RWPE2 (cell line): ENCODE data around the gene OMD.

Experiments
- ATAC-seq: fragments of 200-7000 bp; cut with Tn5 transposase; 3 replicates; pipeline ENCODE4 v1.9.1; 2021; ENCODE audit warnings: low read depth
- DNase-seq: peaks from one replicate; pipeline ENCODE4 v3.0.0-alpha.2; 2020; ENCODE audit warnings: low spot score
- H3K27ac ChIP-seq: fragments of 450-650 bp; 2 replicates; pipeline ENCODE4 v1.5.1; 2017; ENCODE audit warnings: mild to moderate bottlenecking; ENCODE audit not compliant: poor library complexity, severe bottlenecking
- H3K27me3 ChIP-seq: fragments of 250-450 bp; sonication (Bioruptor Pico); 2 replicates; pipeline ENCODE4 v1.5.1; 2021; ENCODE audit warnings: mild to moderate bottlenecking, moderate library complexity; ENCODE audit not compliant: insufficient read depth, poor library complexity, severe bottlenecking
- H3K36me3 ChIP-seq: fragments of 250-450 bp; sonication (Bioruptor Pico); 2 replicates; pipeline ENCODE4 v1.5.1; 2020; ENCODE audit warnings: low read depth, mild to moderate bottlenecking, moderate library complexity
- H3K4me1 ChIP-seq: fragments of 250-450 bp; sonication (Bioruptor Pico); 2 replicates; pipeline ENCODE4 v1.5.1; 2021; ENCODE audit warnings: mild to moderate bottlenecking, moderate library complexity; ENCODE audit not compliant: insufficient read depth, poor library complexity, severe bottlenecking
- H3K4me3 ChIP-seq: fragments of 250-450 bp; sonication (Bioruptor Pico); 2 replicates; pipeline ENCODE4 v1.5.1; 2021; ENCODE audit warnings: mild to moderate bottlenecking, moderate library complexity; ENCODE audit not compliant: severe bottlenecking
- H3K9me3 ChIP-seq: fragments of 250-450 bp; sonication (Bioruptor Pico); 2 replicates; pipeline ENCODE4 v1.5.1; 2021; ENCODE audit warnings: mild to moderate bottlenecking, moderate library complexity; ENCODE audit not compliant: severe bottlenecking
- TF ChIP-seq, protein P1 (sequence below): fragments of 450-650 bp; IDR thresholded peaks from one replicate; pipeline ENCODE4 v1.5.1; 2017; ENCODE audit warnings: mild to moderate bottlenecking, moderate library complexity; ENCODE audit not compliant: poor library complexity, severe bottlenecking

Gene OMD

DNA sequence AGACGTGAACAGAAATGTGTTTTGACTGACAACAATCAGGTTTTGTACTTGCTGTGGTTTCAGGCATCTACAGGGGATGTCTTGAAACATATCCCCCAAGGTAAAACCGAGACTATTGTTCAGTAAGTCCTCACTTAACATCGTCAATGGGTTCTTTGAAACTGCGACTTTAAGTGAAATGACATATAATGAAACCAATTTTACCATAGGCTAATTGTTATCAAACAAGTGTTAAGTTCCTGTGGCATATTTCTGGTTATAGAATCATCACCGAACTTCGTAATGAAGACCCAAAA, 16.4 kb upstream of the OMD start:
- Histone ChIP-seq H3K27ac (no peak overlapping the region), H3K36me3 (no peaks in the 10 kb centered on the region), H3K4me1 (peaks cover 10% of the 10 kb centered on the region), H3K9me3 (no peaks in the 10 kb centered on the region), H3K27me3 (no peaks in the 10 kb centered on the region), H3K4me3 (no peak overlapping the region)
- TF ChIP-seq, protein P1, sequence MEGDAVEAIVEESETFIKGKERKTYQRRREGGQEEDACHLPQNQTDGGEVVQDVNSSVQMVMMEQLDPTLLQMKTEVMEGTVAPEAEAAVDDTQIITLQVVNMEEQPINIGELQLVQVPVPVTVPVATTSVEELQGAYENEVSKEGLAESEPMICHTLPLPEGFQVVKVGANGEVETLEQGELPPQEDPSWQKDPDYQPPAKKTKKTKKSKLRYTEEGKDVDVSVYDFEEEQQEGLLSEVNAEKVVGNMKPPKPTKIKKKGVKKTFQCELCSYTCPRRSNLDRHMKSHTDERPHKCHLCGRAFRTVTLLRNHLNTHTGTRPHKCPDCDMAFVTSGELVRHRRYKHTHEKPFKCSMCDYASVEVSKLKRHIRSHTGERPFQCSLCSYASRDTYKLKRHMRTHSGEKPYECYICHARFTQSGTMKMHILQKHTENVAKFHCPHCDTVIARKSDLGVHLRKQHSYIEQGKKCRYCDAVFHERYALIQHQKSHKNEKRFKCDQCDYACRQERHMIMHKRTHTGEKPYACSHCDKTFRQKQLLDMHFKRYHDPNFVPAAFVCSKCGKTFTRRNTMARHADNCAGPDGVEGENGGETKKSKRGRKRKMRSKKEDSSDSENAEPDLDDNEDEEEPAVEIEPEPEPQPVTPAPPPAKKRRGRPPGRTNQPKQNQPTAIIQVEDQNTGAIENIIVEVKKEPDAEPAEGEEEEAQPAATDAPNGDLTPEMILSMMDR, result no peak
- DNase-seq (no peak), ATAC-seq (no peak)

DNA sequence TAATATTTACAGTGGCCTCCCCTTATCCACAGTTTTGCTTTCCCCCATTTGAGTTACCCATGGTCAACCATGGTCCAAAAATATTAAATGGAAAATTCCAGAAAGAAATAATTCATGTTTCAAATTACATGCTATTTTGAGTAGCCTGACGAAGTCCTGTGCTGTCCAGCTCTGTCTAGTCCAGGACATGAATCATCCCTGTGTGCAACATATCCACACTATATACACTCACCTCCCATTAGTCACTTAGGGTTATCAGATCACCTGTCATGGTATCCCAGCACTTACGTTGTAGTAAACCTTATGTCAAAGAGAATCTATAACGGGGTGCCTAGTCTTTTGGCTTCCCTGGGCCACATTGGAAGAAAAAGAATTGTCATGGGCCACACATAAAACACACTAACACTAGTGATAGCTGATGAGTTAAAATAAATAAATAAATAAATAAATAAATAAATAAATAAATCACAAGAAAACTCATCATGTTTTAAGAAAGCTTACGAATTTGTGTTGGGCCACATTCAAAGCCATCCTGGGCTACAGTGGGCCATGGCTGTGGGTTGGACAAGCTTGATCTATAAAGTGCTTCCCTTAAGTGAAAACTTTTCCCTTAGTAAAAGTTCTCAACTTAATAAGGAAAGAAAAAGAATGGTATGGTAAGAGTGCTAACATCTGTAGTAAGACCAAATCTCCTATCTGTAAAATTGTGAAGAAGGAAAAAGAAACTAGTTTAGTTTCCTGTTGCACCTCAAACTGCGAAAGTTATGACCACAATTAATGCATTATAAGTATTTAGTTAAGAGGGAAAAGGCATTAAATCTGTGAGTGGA, 15.9 kb upstream of the OMD start:
- ATAC-seq (peak; percentile 100), DNase-seq (no peak)
- H3K9me3 ChIP-seq, result no peaks in the 10 kb centered on the region
- H3K27ac ChIP-seq, result peak overlapping the region; percentile 15
- no peak overlapping the region for H3K4me3 ChIP-seq
- peaks cover 10% of the 10 kb centered on the region for H3K4me1 ChIP-seq
- TF ChIP-seq, protein P1, result no peak
- no peaks in the 10 kb centered on the region for H3K27me3 ChIP-seq
- H3K36me3 ChIP-seq, result no peaks in the 10 kb centered on the region

DNA sequence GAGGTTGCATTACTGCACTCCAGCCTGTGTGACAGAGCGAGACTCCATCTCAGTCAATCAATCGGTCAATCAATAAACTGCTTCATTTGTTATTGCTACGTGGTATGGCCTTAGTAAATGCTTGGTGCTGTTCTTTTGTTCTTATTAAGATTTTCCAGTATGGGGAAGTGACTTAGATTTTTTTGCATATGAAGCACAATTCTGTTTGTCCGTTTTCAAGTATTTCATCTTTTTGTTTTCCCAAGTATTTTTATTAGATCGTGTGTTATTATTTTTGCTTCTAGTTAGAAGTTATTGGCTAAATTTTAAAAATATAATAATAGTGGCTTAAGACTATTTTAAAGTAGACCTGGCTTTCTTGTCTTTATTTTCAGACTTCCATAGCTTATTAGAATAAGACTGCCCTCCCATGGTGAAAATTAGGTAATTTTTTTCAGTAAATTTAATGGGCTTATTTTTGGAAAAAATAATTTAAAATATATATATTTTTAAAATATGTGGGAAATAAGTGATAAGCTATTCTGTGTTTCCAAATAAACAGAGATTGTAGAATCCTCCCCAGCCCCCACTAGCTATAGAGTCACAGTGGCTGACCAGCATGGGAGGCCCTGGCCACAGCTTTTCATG, 14.7 kb upstream of the OMD start:
- no peak for ATAC-seq
- H3K27me3 ChIP-seq, result no peaks in the 10 kb centered on the region
- TF ChIP-seq, protein P1, result peak; percentile 53
- H3K4me1 ChIP-seq, result peaks cover 10% of the 10 kb centered on the region
- no peak for DNase-seq
- no peaks in the 10 kb centered on the region for H3K36me3 ChIP-seq
- no peak overlapping the region for H3K27ac ChIP-seq
- no peaks in the 10 kb centered on the region for H3K9me3 ChIP-seq
- no peak overlapping the region for H3K4me3 ChIP-seq

DNA sequence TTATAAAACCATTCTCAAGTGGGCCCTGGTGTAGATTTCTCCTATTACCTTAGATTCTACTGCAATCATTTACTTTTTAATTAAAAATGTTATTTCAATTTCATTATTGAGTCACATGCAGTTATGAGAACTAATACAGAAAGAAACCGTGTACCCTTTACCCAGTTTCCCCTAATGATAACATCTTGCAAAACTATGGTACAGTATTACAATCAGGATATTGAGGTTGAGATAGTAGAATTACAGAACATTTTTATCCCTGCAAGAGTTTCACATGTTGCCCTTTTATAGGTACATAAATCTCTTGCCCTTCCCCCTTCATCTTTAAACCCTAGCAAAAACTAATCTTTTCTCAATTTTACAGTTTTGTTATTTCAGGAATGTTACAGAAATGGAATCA, 11.0 kb upstream of the OMD start:
- no peaks in the 10 kb centered on the region for H3K27me3 ChIP-seq
- TF ChIP-seq, protein P1, result no peak
- DNase-seq (no peak), ATAC-seq (no peak)
- no peaks in the 10 kb centered on the region for H3K9me3 ChIP-seq
- no peak overlapping the region for H3K27ac ChIP-seq
- no peaks in the 10 kb centered on the region for H3K36me3 ChIP-seq
- H3K4me1 ChIP-seq, result peaks cover 10% of the 10 kb centered on the region
- H3K4me3 ChIP-seq, result no peak overlapping the region
